Measurements from ENCODE around the gene GABRA1. TPM values are rescaled to one million over a fixed set of nuclear protein-coding genes. Genes with fewer than 3 reads are reported as not detected.

GABRA1 gene
- total RNA-seq, 1 experiment from 2014 or later: 0.57 TPM

- Mint-ChIP-seq H3K4me1 (peaks cover 46% of the 10 kb centered on the region), H3K9me3 (no peaks in the 10 kb centered on the region), H3K4me3 (no peak overlapping the region), H3K27me3 (ENCODE audit: low read depth) (peaks cover 35% of the 10 kb centered on the region), H3K27ac (no peak overlapping the region), H3K36me3 (no peaks in the 10 kb centered on the region)
- ChIA-PET POLR2A (no interaction called here), CTCF (interaction anchor here (0.9 to 1.4 kb wide), 2 partner anchors 363 to 1557 kb away, joined by 3 to 4 read pairs; no protein-coding TSS in a partner anchor)
- DNase-seq (ENCODE audit: low spot score) (no peak), ATAC-seq (no peak)
- no peak for TF ChIP-seq ZNF232 (CRISPR knock-in tag; IDR thresholded peaks at IDR 0.05)
- TF ChIP-seq TP53 (CRISPR knock-in tag; IDR thresholded peaks at IDR 0.05): no peak
- TF ChIP-seq OVOL2 (CRISPR knock-in tag; IDR thresholded peaks at IDR 0.05; ENCODE audit: borderline replicate concordance): no peak
- TF ChIP-seq ZNF219 (CRISPR knock-in tag; IDR thresholded peaks at IDR 0.05; ENCODE audit: borderline replicate concordance): no peak
- TF ChIP-seq TCF7 (CRISPR knock-in tag; IDR thresholded peaks at IDR 0.05; ENCODE audit: low read depth): no peak
- no peak for TF ChIP-seq RORB (CRISPR knock-in tag; IDR thresholded peaks at IDR 0.05)
These were observed 3.9 kb downstream of the GABRA1 start for GRCh38 chr5:161851691-161852299.

GRCh38 chr5:161857358-161857757, 9.4 kb downstream of the GABRA1 start:
- ChIA-PET CTCF (interaction anchor here (1.1 kb wide), 1 partner anchor 10 kb away, joined by 4 read pairs; no protein-coding TSS in a partner anchor), POLR2A (no interaction called here)
- Mint-ChIP-seq H3K27ac (peak overlapping the region; percentile 20), H3K4me1 (peaks cover 43% of the 10 kb centered on the region), H3K9me3 (no peaks in the 10 kb centered on the region), H3K4me3 (no peak overlapping the region; the same call in 1 of the 2 replicates), H3K27me3 (ENCODE audit: low read depth) (no peaks in the 10 kb centered on the region), H3K36me3 (no peaks in the 10 kb centered on the region)
- ATAC-seq: no peak
- no peak for DNase-seq (ENCODE audit: low spot score)
- TF ChIP-seq GRHL2 (CRISPR knock-in tag; IDR thresholded peaks at IDR 0.05; ENCODE audit: insufficient replicate concordance, severe bottlenecking): no peak
- TF ChIP-seq PRRX2 (CRISPR knock-in tag; IDR thresholded peaks at IDR 0.05): no peak
- TF ChIP-seq FOXP4 (CRISPR knock-in tag; IDR thresholded peaks at IDR 0.05): no peak
- TF ChIP-seq MYBL2 (CRISPR knock-in tag; IDR thresholded peaks at IDR 0.05): no peak
- TF ChIP-seq NFYB (CRISPR knock-in tag; conservative IDR thresholded peaks at IDR 0.05; ENCODE audit: low read depth): no peak
- no peak for TF ChIP-seq ZNF219 (CRISPR knock-in tag; IDR thresholded peaks at IDR 0.05; ENCODE audit: borderline replicate concordance)

GRCh38 chr5:161863259-161863658, 15.3 kb downstream of the GABRA1 start:
- ATAC-seq: no peak
- CTCF ChIA-PET: interaction anchor here (1.0 kb wide), 1 partner anchor 35 kb away, joined by 3 read pairs; no protein-coding TSS in a partner anchor
- TF ChIP-seq ATF2 (CRISPR knock-in tag; IDR thresholded peaks at IDR 0.05; ENCODE audit: borderline replicate concordance, low read depth) (no peak), FOXK1 (CRISPR knock-in tag; IDR thresholded peaks at IDR 0.05) (no peak), ESRRA (CRISPR knock-in tag; IDR thresholded peaks at IDR 0.05; ENCODE audit: borderline replicate concordance) (no peak), E2F4 (CRISPR knock-in tag; IDR thresholded peaks at IDR 0.05; ENCODE audit: borderline replicate concordance, low read depth) (no peak), SOX15 (CRISPR knock-in tag; IDR thresholded peaks at IDR 0.05) (no peak), CTCF (IDR thresholded peaks at IDR 0.05) (no peak), FOXP4 (CRISPR knock-in tag; IDR thresholded peaks at IDR 0.05) (no peak), ZNF532 (CRISPR knock-in tag; IDR thresholded peaks at IDR 0.05; ENCODE audit: borderline replicate concordance) (no peak)
- POLR2A ChIA-PET: no interaction called here
- Mint-ChIP-seq H3K9me3 (no peaks in the 10 kb centered on the region), H3K36me3 (no peaks in the 10 kb centered on the region), H3K4me3 (no peak overlapping the region), H3K27ac (no peak overlapping the region), H3K4me1 (peaks cover 12% of the 10 kb centered on the region), H3K27me3 (ENCODE audit: low read depth) (no peaks in the 10 kb centered on the region)
- DNase-seq (ENCODE audit: low spot score): no peak
